Measurements from ENCODE around the gene TLR5. TPM values are rescaled to one million over a fixed set of nuclear protein-coding genes. Genes with fewer than 3 reads are reported as not detected.

The TLR5 gene
- total and polyA plus RNA-seq, 12 donors: 0.45 to 5.0 (median 1.5) TPM

GRCh38 chr1:223089250-223089649, 53.8 kb downstream of the TLR5 start:
- Histone ChIP-seq H3K9me3 (no peaks in the 10 kb centered on the region), H3K36me3 (no peaks in the 10 kb centered on the region), H3K4me3 (no peak overlapping the region), H3K27me3 (no peaks in the 10 kb centered on the region), H3K27ac (no peak overlapping the region), H3K4me1 (peaks cover 0 to 20% (median 5%) of the 10 kb centered on the region in 9 donors)
- no peak for DNase-seq
- ATAC-seq: no peak
- intact Hi-C loops (cut with DNase I): loop anchor here in 6 of 10 donors (5.0 kb wide), 3 partner anchors 33 to 347 kb away; no protein-coding TSS in a partner anchor
- 84 to 86% methylated on average over 11 of the region's 11 CpGs for WGBS, 2 donors
- no peak for TF ChIP-seq CTCF (IDR thresholded peaks at IDR 0.05)

- WGBS, 2 donors: 91% methylated on average over 13 of the region's 13 CpGs
- Histone ChIP-seq H3K27me3 (no peaks in the 10 kb centered on the region), H3K27ac (no peak overlapping the region), H3K4me1 (peaks cover 0 to 20% (median 5%) of the 10 kb centered on the region in 9 donors), H3K36me3 (no peaks in the 10 kb centered on the region), H3K9me3 (no peaks in the 10 kb centered on the region), H3K4me3 (no peak overlapping the region)
- no peak for TF ChIP-seq CTCF (IDR thresholded peaks at IDR 0.05)
- DNase-seq: no peak
- no peak for ATAC-seq
- intact Hi-C loops (cut with DNase I): loop anchor here in 6 of 10 donors (5.0 kb wide), 3 partner anchors 34 to 346 kb away; no protein-coding TSS in a partner anchor
Measured at GRCh38 chr1:223088713-223089240, 54.3 kb downstream of the TLR5 start.

- intact Hi-C loops (cut with DNase I): loop anchor here in 6 of 10 donors (5.0 kb wide), 3 partner anchors 35 to 345 kb away; no protein-coding TSS in a partner anchor
- Histone ChIP-seq H3K27me3 (no peaks in the 10 kb centered on the region), H3K36me3 (no peaks in the 10 kb centered on the region), H3K27ac (peak overlapping the region in 7 of 10 donors; percentile 27 to 62 (median 48)), H3K4me1 (peaks cover 0 to 20% (median 5%) of the 10 kb centered on the region in 9 donors), H3K4me3 (peak overlapping the region in 2 of 10 donors; percentile 5 to 13), H3K9me3 (no peaks in the 10 kb centered on the region)
- ATAC-seq: peak in 5 of 8 donors; percentile 16 to 41 (median 25)
- WGBS, 2 donors: 63 to 65% methylated on average over 10 of the region's 10 CpGs
- peak in 1 of 2 donors; percentile 34 for DNase-seq
- TF ChIP-seq CTCF (IDR thresholded peaks at IDR 0.05): no peak
Measured at GRCh38 chr1:223087291-223088255, 55.5 kb downstream of the TLR5 start.

- no peaks in the 10 kb centered on the region for H3K27me3 ChIP-seq
- 61 to 66% methylated on average over 8 of the region's 8 CpGs for WGBS, 2 donors
- no peaks in the 10 kb centered on the region for H3K36me3 ChIP-seq
- ATAC-seq (no peak), DNase-seq (no peak)
- TF ChIP-seq CTCF (IDR thresholded peaks at IDR 0.05): no peak
- no peak overlapping the region for H3K4me3 ChIP-seq
- no peak overlapping the region for H3K27ac ChIP-seq
- intact Hi-C loops (cut with DNase I): loop anchor here in 6 of 10 donors (5.0 kb wide), 3 partner anchors 38 to 347 kb away; partner anchors contain the start of gene FAM177B (in 2 of the 6)
- peaks cover 0 to 17% (median 4%) of the 10 kb centered on the region in 9 donors for H3K4me1 ChIP-seq
- H3K9me3 ChIP-seq: no peaks in the 10 kb centered on the region
Measured at GRCh38 chr1:223084464-223084866, 58.6 kb downstream of the TLR5 start.

Data from heart right ventricle (tissue), 16 donors.